Stimulated activated CD4-positive, alpha-beta T cell treated with anti-CD3 and anti-CD28 coated beads, Interleukin-2, amount 100 ng/mL, for 24 hours (primary cell): ENCODE data around the gene TRIM59.
A peak's percentile ranks its signal among the peaks of the same experiment; 100 is the strongest.
"Not testable (repeated sequence)": the region's sequence is repeated elsewhere in the genome, so short reads cannot be mapped to it uniquely, and the experiment has no call there.

ENCODE experiments used
- DNase-seq, 2 donors: peaks; one replicate each; pipeline ENCODE4 v3.0.0-alpha.2; 2020

Gene TRIM59

DNA sequence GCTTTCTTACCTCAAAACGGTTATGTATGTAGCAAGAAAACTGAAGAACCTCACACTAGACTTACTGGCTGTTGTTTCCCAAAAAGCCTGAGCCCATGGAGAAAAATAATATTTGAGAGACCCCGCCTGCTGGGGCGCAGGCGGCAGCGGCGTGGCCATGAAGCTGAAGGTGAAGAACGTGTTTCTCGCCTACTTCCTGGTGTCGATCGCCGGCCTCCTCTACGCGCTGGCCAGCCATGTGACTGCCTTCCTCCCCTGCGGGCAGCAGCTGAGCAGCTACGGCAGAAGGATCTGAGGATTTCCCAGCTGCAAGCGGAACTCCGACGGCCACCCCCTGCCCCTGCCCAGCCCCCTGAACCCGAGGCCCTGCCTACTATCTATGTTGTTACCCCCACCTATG lies 2.7 kb upstream of the TRIM59 start:
- DNase-seq, result not testable (repeated sequence)

GRCh38 chr3:160451602-160452001 lies 2.0 kb upstream of the TRIM59 start:
- DNase-seq, result no peak

DNA sequence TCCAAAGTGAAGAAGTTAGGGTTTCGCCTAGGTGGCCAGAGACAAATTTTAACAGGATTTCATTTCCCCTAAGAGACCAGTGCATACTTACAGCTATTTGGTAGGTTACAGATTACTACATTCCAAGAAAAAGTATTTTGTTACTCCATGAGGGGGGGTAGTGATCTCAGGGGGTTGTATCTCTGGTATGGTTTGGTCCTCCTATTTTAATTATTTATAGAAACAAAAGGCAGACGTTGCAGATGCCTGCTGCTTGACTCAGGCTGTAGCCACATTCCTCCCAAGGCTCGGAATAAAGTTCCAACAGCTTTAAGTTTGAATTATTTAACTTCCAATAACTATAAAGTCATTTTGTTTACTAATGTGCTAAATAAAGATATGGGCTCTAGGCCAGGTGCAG lies 1.3 kb upstream of the TRIM59 start:
- DNase-seq, result no peak

DNA sequence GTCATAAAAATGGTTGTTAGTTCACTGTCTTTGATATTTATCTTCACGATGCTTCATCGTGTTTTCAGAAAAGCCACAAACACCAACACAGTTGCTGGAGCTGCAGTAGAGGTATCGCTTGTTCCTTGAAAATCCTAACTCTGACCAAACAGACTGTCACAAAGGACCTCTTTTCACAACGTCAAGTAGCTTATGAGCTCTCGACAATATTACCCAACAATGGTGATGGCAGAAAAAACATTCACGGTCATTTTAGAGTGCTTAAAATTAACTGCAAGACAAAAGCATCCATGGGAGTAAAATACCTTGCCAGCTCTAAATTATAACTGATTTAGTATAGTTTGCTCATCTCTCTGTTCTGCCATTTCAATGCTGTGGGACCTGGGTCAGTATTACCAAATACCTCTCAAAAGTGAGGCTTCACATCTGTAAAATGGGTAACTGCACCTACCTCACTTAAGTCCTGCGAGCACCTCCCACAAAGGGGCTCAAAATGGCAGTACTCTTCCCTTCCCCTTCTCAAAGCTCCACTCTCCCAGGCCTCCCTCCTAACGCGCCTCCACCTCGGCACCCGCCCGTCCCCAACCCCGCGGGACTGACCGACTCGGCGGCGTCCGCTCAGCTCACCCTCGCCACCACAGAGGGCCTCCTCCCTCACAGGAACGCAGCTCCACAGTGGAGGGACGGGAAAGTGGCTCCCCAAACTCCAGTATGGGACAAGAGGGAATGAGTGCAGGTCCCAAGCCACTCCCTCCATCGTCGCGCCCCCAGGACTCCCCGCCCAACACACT lies 546 bp downstream of the TRIM59 start:
- DNase-seq, result no peak

GRCh38 chr3:160447544-160447943 lies 2.0 kb downstream of the TRIM59 start:
- DNase-seq, result no peak

- no peak for DNase-seq
Observed at GRCh38 chr3:160446522-160447056, 3.0 kb downstream of the TRIM59 start.

GRCh38 chr3:160445854-160446253 lies 3.7 kb downstream of the TRIM59 start:
- no peak for DNase-seq

GRCh38 chr3:160444411-160444810 lies 5.2 kb downstream of the TRIM59 start:
- no peak for DNase-seq

DNA sequence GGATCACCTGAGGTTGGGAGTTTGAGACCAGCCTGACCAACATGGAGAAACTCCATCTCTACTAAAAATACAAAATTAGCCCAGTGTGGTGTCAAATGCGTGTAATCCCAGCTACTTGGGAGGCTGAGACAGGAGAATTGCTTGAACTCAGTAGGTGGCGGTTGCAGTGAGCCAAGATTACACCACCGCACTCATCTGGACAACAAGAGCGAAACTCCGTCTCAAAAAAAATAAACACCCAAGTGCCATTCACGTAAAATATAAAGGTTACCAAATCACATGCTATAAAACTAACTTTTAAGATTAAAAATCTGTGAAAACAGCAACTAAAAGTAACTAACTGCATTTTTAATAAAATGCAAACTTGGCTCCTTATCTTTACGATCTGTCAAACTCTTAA lies 8.9 kb downstream of the TRIM59 start:
- no peak for DNase-seq

GRCh38 chr3:160437083-160437455 lies 12.5 kb downstream of the TRIM59 start:
- no peak for DNase-seq

- no peak for DNase-seq
Observed at GRCh38 chr3:160435747-160436146, 13.8 kb downstream of the TRIM59 start.

- DNase-seq, result no peak
Observed at GRCh38 chr3:160435095-160435494, 14.5 kb downstream of the TRIM59 start.

- no peak for DNase-seq
Observed at GRCh38 chr3:160434071-160434470, 15.5 kb downstream of the TRIM59 start.

DNA sequence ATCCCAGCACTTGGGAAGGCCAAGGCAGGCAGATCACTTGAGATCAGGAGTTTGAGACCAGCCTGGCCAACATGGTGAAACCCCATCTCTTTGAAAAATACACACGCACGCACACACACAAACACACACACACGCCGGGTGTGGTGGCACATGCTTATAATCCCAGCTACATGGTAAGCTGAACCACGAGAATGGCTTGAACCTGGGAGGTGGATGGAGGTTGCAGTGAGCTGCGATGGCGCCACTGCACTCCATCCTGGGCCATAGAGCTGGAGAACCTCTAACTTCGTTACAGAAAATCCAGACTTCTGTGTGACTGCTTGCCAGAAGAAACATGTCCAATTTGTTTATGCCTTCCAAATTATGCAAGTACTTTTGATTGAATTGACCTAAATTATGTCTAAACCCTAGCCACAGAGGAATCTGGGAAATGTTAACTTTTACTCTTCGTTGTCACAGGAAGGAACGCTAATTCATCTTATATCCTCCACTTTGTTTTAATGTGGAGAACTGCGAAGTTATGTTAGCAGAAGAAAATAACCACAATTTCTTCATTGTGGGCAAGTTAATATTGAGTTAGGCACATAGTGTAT lies 21.7 kb downstream of the TRIM59 start:
- no peak for DNase-seq

GRCh38 chr3:160417311-160417710 lies 32.3 kb downstream of the TRIM59 start:
- DNase-seq, result no peak

- DNase-seq, result peak; percentile 63 to 72
Observed at GRCh38 chr3:160413613-160414248, 35.9 kb downstream of the TRIM59 start.

DNA sequence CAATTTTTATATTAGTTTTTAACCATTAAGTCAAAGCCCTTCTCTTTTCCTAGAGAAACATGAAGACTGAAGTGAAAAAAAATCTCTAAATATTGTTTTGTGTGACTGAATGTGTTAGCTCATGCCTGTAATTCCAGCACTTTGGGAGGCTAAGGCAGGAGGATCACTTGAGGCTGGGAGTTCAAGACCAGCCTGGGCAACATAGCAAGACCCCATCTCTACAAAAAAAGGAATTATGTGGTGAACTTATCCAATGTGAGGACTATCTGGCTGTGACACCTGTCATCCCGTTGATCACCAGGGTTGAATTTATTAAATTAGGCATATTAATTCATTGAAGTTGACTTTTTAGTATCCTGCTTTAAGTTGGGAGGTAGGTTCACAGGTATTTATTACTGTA lies 37.1 kb downstream of the TRIM59 start:
- DNase-seq, result no peak

GRCh38 chr3:160409812-160410610 lies 39.6 kb downstream of the TRIM59 start:
- DNase-seq, result no peak

- DNase-seq, result no peak
Observed at GRCh38 chr3:160403796-160404470, 45.7 kb downstream of the TRIM59 start.

- DNase-seq, result no peak
Observed at GRCh38 chr3:160403028-160403545, 46.5 kb downstream of the TRIM59 start.

GRCh38 chr3:160402221-160403027 lies 47.2 kb downstream of the TRIM59 start:
- no peak for DNase-seq
